ENCODE results near the gene PRRC2B.

DNA sequence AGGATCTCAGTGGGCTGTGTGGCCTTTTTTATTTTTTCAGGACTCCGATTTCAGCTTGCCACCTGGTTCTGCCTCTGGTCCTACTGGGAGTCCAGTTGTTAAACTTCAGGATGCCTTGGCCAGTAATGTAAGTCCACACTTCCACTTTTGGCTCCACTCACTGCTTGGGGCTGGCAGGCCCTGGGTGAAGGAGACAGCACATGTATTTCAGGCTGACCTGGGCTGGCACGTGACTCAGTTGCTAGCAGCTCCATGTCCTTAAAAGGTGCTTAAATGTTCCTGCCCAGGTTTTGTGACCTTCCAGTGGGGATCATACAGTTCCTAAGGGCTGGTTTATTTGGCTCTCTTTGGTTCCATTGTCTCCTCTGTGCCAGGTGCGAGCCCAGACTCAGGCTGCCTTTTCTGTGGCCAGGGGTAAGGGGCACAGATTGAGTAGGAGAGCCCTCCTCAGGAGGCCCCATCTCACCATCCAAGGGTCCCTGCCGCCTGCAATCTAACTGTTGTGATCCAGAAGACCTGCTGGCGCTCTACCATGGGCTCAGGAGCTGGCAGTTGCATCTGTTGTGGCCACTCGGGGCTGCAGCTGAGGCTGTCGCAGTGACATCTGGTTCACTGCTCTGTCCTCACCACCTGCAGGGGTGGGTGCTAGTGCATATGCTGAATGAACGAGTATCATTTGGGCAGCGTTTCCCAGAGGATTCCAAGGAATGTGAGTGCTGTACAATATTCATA is 89.6 kb downstream of the PRRC2B start:
- TF ChIP-seq ZNF644 (CRISPR knock-in tag; IDR thresholded peaks at IDR 0.05; ENCODE audit: low read depth) (no peak), ZNF704 (CRISPR knock-in tag; IDR thresholded peaks at IDR 0.05; ENCODE audit: borderline replicate concordance) (no peak), SP2 (CRISPR knock-in tag; IDR thresholded peaks at IDR 0.05) (no peak), MYC (CRISPR knock-in tag; IDR thresholded peaks at IDR 0.05; ENCODE audit: borderline replicate concordance) (no peak), ARNT2 (CRISPR knock-in tag; IDR thresholded peaks at IDR 0.05; ENCODE audit: low read depth) (no peak), JUN (CRISPR knock-in tag; IDR thresholded peaks at IDR 0.05) (no peak), GATAD2A (CRISPR knock-in tag; IDR thresholded peaks at IDR 0.05) (no peak), NR2C2 (CRISPR knock-in tag; IDR thresholded peaks at IDR 0.05; ENCODE audit: borderline replicate concordance) (no peak)
- TF ChIP-seq, protein P1, sequence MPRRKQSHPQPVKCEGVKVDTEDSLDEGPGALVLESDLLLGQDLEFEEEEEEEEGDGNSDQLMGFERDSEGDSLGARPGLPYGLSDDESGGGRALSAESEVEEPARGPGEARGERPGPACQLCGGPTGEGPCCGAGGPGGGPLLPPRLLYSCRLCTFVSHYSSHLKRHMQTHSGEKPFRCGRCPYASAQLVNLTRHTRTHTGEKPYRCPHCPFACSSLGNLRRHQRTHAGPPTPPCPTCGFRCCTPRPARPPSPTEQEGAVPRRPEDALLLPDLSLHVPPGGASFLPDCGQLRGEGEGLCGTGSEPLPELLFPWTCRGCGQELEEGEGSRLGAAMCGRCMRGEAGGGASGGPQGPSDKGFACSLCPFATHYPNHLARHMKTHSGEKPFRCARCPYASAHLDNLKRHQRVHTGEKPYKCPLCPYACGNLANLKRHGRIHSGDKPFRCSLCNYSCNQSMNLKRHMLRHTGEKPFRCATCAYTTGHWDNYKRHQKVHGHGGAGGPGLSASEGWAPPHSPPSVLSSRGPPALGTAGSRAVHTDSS (CRISPR knock-in tag; conservative IDR thresholded peaks at IDR 0.05): no peak
- TF ChIP-seq, protein P2, sequence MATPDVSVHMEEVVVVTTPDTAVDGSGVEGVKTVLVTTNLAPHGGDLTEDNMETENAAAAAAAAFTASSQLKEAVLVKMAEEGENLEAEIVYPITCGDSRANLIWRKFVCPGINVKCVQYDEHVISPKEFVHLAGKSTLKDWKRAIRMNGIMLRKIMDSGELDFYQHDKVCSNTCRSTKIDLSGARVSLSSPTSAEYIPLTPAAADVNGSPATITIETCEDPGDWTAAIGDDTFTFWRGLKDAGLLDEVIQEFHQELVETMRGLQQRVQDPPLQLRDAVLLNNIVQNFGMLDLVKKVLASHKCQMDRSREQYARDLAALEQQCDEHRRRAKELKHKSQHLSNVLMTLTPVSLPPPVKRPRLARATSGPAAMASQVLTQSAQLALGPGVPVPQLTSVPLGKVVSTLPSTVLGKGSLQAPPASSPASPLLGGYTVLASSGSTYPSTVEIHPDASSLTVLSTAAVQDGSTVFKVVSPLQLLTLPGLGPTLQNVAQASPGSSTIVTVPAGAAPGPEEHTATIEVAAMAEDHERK (CRISPR knock-in tag; IDR thresholded peaks at IDR 0.05; ENCODE audit: low read depth): no peak
- TF ChIP-seq, protein P3, sequence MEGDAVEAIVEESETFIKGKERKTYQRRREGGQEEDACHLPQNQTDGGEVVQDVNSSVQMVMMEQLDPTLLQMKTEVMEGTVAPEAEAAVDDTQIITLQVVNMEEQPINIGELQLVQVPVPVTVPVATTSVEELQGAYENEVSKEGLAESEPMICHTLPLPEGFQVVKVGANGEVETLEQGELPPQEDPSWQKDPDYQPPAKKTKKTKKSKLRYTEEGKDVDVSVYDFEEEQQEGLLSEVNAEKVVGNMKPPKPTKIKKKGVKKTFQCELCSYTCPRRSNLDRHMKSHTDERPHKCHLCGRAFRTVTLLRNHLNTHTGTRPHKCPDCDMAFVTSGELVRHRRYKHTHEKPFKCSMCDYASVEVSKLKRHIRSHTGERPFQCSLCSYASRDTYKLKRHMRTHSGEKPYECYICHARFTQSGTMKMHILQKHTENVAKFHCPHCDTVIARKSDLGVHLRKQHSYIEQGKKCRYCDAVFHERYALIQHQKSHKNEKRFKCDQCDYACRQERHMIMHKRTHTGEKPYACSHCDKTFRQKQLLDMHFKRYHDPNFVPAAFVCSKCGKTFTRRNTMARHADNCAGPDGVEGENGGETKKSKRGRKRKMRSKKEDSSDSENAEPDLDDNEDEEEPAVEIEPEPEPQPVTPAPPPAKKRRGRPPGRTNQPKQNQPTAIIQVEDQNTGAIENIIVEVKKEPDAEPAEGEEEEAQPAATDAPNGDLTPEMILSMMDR (CRISPR knock-in tag; IDR thresholded peaks at IDR 0.05): no peak
- TF ChIP-seq, protein P4, sequence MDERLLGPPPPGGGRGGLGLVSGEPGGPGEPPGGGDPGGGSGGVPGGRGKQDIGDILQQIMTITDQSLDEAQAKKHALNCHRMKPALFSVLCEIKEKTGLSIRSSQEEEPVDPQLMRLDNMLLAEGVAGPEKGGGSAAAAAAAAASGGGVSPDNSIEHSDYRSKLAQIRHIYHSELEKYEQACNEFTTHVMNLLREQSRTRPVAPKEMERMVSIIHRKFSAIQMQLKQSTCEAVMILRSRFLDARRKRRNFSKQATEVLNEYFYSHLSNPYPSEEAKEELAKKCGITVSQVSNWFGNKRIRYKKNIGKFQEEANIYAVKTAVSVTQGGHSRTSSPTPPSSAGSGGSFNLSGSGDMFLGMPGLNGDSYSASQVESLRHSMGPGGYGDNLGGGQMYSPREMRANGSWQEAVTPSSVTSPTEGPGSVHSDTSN (CRISPR knock-in tag; IDR thresholded peaks at IDR 0.05): no peak
